ENCODE results near the gene VCL.
"Not testable (repeated sequence)": the region's sequence is repeated elsewhere in the genome, so short reads cannot be mapped to it uniquely, and the experiment has no call there.

Gene VCL

GRCh38 chr10:74146980-74147379 is 149.1 kb downstream of the VCL start:
- DNase-seq (ENCODE audit: low read depth in 3 of 3, low spot score in 1 of 3) = not testable (repeated sequence)

- peak; percentile 56 to 58 (median 58) for DNase-seq (ENCODE audit: low read depth in 3 of 3, low spot score in 1 of 3)
Measured at GRCh38 chr10:74150204-74150989, 152.5 kb downstream of the VCL start, which contains the start of gene AP3M1. AP3M1 (minus strand) TSS chr10:74150828; CDS start chr10:74138379, 12,449 bp downstream.

- peak; percentile 97 to 100 (median 98) for DNase-seq (ENCODE audit: low read depth in 3 of 3, low spot score in 1 of 3)
Measured at GRCh38 chr10:74150990-74151878, 153.3 kb downstream of the VCL start, which contains the start of gene ADK. ADK (plus strand) TSS chr10:74151221; CDS start chr10:74151279, 58 bp downstream.

GRCh38 chr10:74151879-74152722 is 154.2 kb downstream of the VCL start:
- DNase-seq (ENCODE audit: low read depth in 3 of 3, low spot score in 1 of 3) = no peak

GRCh38 chr10:74153123-74153522 is 155.2 kb downstream of the VCL start:
- DNase-seq (ENCODE audit: low read depth in 3 of 3, low spot score in 1 of 3) = no peak

- DNase-seq (ENCODE audit: low read depth in 3 of 3, low spot score in 1 of 3) = no peak
Measured at GRCh38 chr10:74153676-74154075, 155.8 kb downstream of the VCL start.

- no peak for DNase-seq (ENCODE audit: low read depth in 3 of 3, low spot score in 1 of 3)
Measured at GRCh38 chr10:74156919-74157289, 159.0 kb downstream of the VCL start.

- no peak for DNase-seq (ENCODE audit: low read depth in 3 of 3, low spot score in 1 of 3)
Measured at GRCh38 chr10:74160013-74160412, 162.1 kb downstream of the VCL start.

GRCh38 chr10:74163319-74164068 is 165.6 kb downstream of the VCL start:
- DNase-seq (ENCODE audit: low read depth in 3 of 3, low spot score in 1 of 3) = no peak

GRCh38 chr10:74164716-74165529 is 167.0 kb downstream of the VCL start:
- DNase-seq (ENCODE audit: low read depth in 3 of 3, low spot score in 1 of 3) = no peak

- no peak for DNase-seq (ENCODE audit: low read depth in 3 of 3, low spot score in 1 of 3)
Measured at GRCh38 chr10:74165530-74165901, 167.6 kb downstream of the VCL start.

GRCh38 chr10:74167443-74167842 is 169.5 kb downstream of the VCL start:
- DNase-seq (ENCODE audit: low read depth in 3 of 3, low spot score in 1 of 3) = no peak

Data from stimulated activated CD4-positive, alpha-beta T cell treated with anti-CD3 and anti-CD28 coated beads, TNF-alpha, amount 100 ng/mL, for 1 hour (primary cell).